H9 (cell line): ENCODE measurements around the gene KLK1. TPM values are rescaled to one million over a fixed set of nuclear protein-coding genes. Genes with fewer than 3 reads are reported as not detected.

ENCODE experiments used
- DNase-seq: peaks from one replicate; pipeline ENCODE4 v3.0.0-alpha.2; 2017
- H2AFZ ChIP-seq: one replicate; pipeline ENCODE4 v1.6.1; 2013; ENCODE audit warnings: mild to moderate bottlenecking, low read length, control low read depth, moderate library complexity
- H2AK5ac ChIP-seq: 2 replicates; pipeline ENCODE4 v1.6.1; 2013; ENCODE audit warnings: low read length, control low read depth, mixed read lengths; ENCODE audit not compliant: insufficient read length
- H2BK120ac ChIP-seq: one replicate; pipeline ENCODE4 v1.6.1; 2013; ENCODE audit warnings: low read depth, mild to moderate bottlenecking, low read length, control low read depth, inconsistent platforms; ENCODE audit not compliant: poor library complexity, severe bottlenecking
- H2BK12ac ChIP-seq: 2 replicates; pipeline ENCODE4 v1.6.1; 2013; ENCODE audit warnings: low read length, control low read depth, mixed read lengths, low read depth; ENCODE audit not compliant: insufficient read length
- H2BK15ac ChIP-seq: 2 replicates; pipeline ENCODE4 v1.6.1; 2013; ENCODE audit warnings: low read depth, low read length, control low read depth
- H2BK20ac ChIP-seq: one replicate; pipeline ENCODE4 v1.6.1; 2013; ENCODE audit warnings: low read depth, mild to moderate bottlenecking, low read length, control low read depth, inconsistent platforms; ENCODE audit not compliant: poor library complexity, severe bottlenecking
- H2BK5ac ChIP-seq: 2 replicates; pipeline ENCODE4 v1.6.1; 2013; ENCODE audit warnings: low read length, control low read depth, mixed read lengths; ENCODE audit not compliant: insufficient read length
- H3K14ac ChIP-seq: 2 replicates; pipeline ENCODE4 v1.6.1; 2013; ENCODE audit warnings: low read length, control low read depth; ENCODE audit not compliant: insufficient read depth
- H3K18ac ChIP-seq: 2 replicates; pipeline ENCODE4 v1.6.1; 2013; ENCODE audit warnings: low read depth, mild to moderate bottlenecking, mixed read lengths, low read length, control low read depth; ENCODE audit not compliant: insufficient read length
- H3K23ac ChIP-seq: 2 replicates; pipeline ENCODE4 v1.6.1; 2013; ENCODE audit warnings: low read length, control low read depth, mixed read lengths, low read depth; ENCODE audit not compliant: insufficient read length
- H3K23me2 ChIP-seq: 2 replicates; pipeline ENCODE4 v1.6.1; 2013; ENCODE audit warnings: low read depth, mild to moderate bottlenecking, mixed read lengths, low read length, control low read depth; ENCODE audit not compliant: insufficient read length, poor library complexity, severe bottlenecking
- H3K27ac ChIP-seq: 2 replicates; pipeline ENCODE4 v1.5.1; 2013; ENCODE audit warnings: low read length, control low read depth, mixed read lengths, low read depth; ENCODE audit not compliant: insufficient read length
- H3K27me3 ChIP-seq: 2 replicates; pipeline ENCODE4 v1.6.1; 2013; ENCODE audit warnings: low read length, control low read depth, inconsistent platforms; ENCODE audit not compliant: insufficient read depth
- H3K4ac ChIP-seq: 2 replicates; pipeline ENCODE4 v1.6.1; 2013; ENCODE audit warnings: low read depth, mild to moderate bottlenecking, control low read depth, inconsistent platforms, low read length, moderate library complexity
- H3K4me1 ChIP-seq: 2 replicates; pipeline ENCODE4 v1.6.1; 2013; ENCODE audit warnings: low read length, control low read depth, inconsistent platforms; ENCODE audit not compliant: insufficient read depth
- H3K4me2 ChIP-seq: 2 replicates; pipeline ENCODE4 v1.6.1; 2013; ENCODE audit warnings: low read length, control low read depth, mixed read lengths; ENCODE audit not compliant: insufficient read length, insufficient read depth
- H3K56ac ChIP-seq: 2 replicates; pipeline ENCODE4 v1.6.1; 2013; ENCODE audit warnings: low read depth, mild to moderate bottlenecking, mixed read lengths, low read length, control low read depth; ENCODE audit not compliant: insufficient read length
- H3K79me1 ChIP-seq: 2 replicates; pipeline ENCODE4 v1.6.1; 2013; ENCODE audit warnings: low read depth, mild to moderate bottlenecking, moderate library complexity, low read length, control low read depth, inconsistent platforms; ENCODE audit not compliant: insufficient read depth, poor library complexity, severe bottlenecking
- H3K79me2 ChIP-seq: 2 replicates; pipeline ENCODE4 v1.6.1; 2013; ENCODE audit warnings: low read length, control low read depth, inconsistent platforms; ENCODE audit not compliant: insufficient read depth
- H3K9ac ChIP-seq: 2 replicates; pipeline ENCODE4 v1.6.1; 2013; ENCODE audit warnings: low read length, control low read depth, mixed read lengths; ENCODE audit not compliant: insufficient read length; ENCODE audit errors: extremely low read depth
- H3K9me3 ChIP-seq: one replicate; pipeline ENCODE4 v1.6.1; 2013; ENCODE audit warnings: low read depth, low read length, inconsistent platforms; ENCODE audit not compliant: control insufficient read depth
- H3T11ph ChIP-seq: one replicate; pipeline ENCODE4 v1.6.1; 2013; ENCODE audit warnings: mild to moderate bottlenecking, low read length, control low read depth, inconsistent platforms
- H4K20me1 ChIP-seq: one replicate; pipeline ENCODE4 v1.6.1; 2013; ENCODE audit not compliant: control insufficient read depth, insufficient read length, insufficient read depth
- H4K5ac ChIP-seq: 2 replicates; pipeline ENCODE4 v1.6.1; 2013; ENCODE audit warnings: low read depth, mild to moderate bottlenecking, mixed read lengths, low read length, control low read depth; ENCODE audit not compliant: insufficient read length
- H4K8ac ChIP-seq: replicated peaks from 2 replicates; pipeline ENCODE4 v1.6.1; 2013; ENCODE audit warnings: low read length, control low read depth, mixed read lengths, low read depth; ENCODE audit not compliant: insufficient read length
- H4K91ac ChIP-seq: 2 replicates; pipeline ENCODE4 v1.6.1; 2013; ENCODE audit warnings: low read depth, mild to moderate bottlenecking, moderate library complexity, mixed read lengths, low read length, control low read depth; ENCODE audit not compliant: insufficient read length
- H3K27ac Mint-ChIP-seq, 3 experiments: 2 replicates in 2 of 3; 3 replicates in 1 of 3; pipeline ENCODE4 v1.8.0; 2020 to 2021; ENCODE audit warnings: mixed read lengths in 3 of 3, mild to moderate bottlenecking in 1 of 3, moderate library complexity in 1 of 3
- H3K27me3 Mint-ChIP-seq: 2 replicates; pipeline ENCODE4 v1.8.0; 2021; ENCODE audit warnings: low read depth, mild to moderate bottlenecking, moderate library complexity, mixed read lengths
- H3K36me3 Mint-ChIP-seq, 3 experiments: 2 replicates in 2 of 3; 3 replicates in 1 of 3; pipeline ENCODE4 v1.8.0; 2020 to 2021; ENCODE audit warnings: low read depth in 3 of 3, mixed read lengths in 3 of 3; ENCODE audit not compliant: insufficient read depth in 1 of 3
- H3K4me1 Mint-ChIP-seq, 2 experiments: 2 replicates each; pipeline ENCODE4 v1.8.0; 2020; ENCODE audit warnings: mixed read lengths in 2 of 2
- H3K4me3 Mint-ChIP-seq, 2 experiments: 2 replicates in 1 of 2; 3 replicates in 1 of 2; pipeline ENCODE4 v1.8.0; 2020 to 2021; ENCODE audit warnings: mild to moderate bottlenecking in 2 of 2, mixed read lengths in 2 of 2, moderate library complexity in 1 of 2
- H3K9me3 Mint-ChIP-seq, 2 experiments: 2 replicates in 1 of 2; 3 replicates in 1 of 2; pipeline ENCODE4 v1.8.0; 2020; ENCODE audit warnings: mild to moderate bottlenecking in 2 of 2, mixed read lengths in 2 of 2, moderate library complexity in 1 of 2
- CTCF ChIP-seq: fragments of 200-600 bp; sonication (generic); conservative IDR thresholded peaks from 3 replicates; pipeline ENCODE4 v1.8.0; 2021; ENCODE audit warnings: antibody characterized with exemption, mild to moderate bottlenecking
- WGBS: extraction: QIAGEN DNeasy Blood & Tissue Kit; methylation state at CpG from one replicate; pipeline ENCODE4 v1.1.7; 2013; ENCODE audit warnings: missing lambda C conversion rate, low lambda C conversion rate, mixed read lengths; ENCODE audit not compliant: insufficient read length; ENCODE audit errors: extremely low coverage; 5-methylcytosine and 5-hydroxymethylcytosine counted together
- total RNA-seq: library from RNA; stranded (reverse); gene quantifications from 2 replicates; pipeline ENCODE4 v1.2.1, GENCODE V29; 2021

The KLK1 gene
- total RNA-seq, 1 experiment from 2014 or later, result 2.3 TPM

- no peaks in the 10 kb centered on the region for H3K36me3 Mint-ChIP-seq
- no peak overlapping the region for H3K27ac Mint-ChIP-seq
- Histone ChIP-seq H3K9ac (no peak overlapping the region), H2BK5ac (no peak overlapping the region), H4K8ac (no peak overlapping the region), H3K4ac (no peak overlapping the region), H2AFZ (no peak overlapping the region), H4K5ac (no peak overlapping the region), H2AK5ac (no peak overlapping the region), H3K23ac (no peak overlapping the region), H3K9me3 (no peaks in the 10 kb centered on the region), H3K14ac (no peak overlapping the region), H3K18ac (no peak overlapping the region), H3K27ac (no peak overlapping the region), H2BK12ac (no peak overlapping the region), H2BK15ac (no peak overlapping the region), H4K91ac (no peak overlapping the region), H3K23me2 (no peaks in the 10 kb centered on the region), H3K4me2 (no peak overlapping the region), H3K79me1 (no peaks in the 10 kb centered on the region), H4K20me1 (no peaks in the 10 kb centered on the region), H3K79me2 (no peaks in the 10 kb centered on the region), H3K4me1 (no peaks in the 10 kb centered on the region; the same call in 1 of the 2 replicates), H3K27me3 (no peaks in the 10 kb centered on the region; the same call in none of the 2 replicates), H2BK120ac (no peak overlapping the region), H2BK20ac (no peak overlapping the region), H3T11ph (no peak overlapping the region), H3K56ac (no peak overlapping the region)
- TF ChIP-seq CTCF, result no peak
- H3K4me3 Mint-ChIP-seq, result no peak overlapping the region
- no CpG with 5 or more reads among the region's 43 CpGs for WGBS
- H3K27me3 Mint-ChIP-seq, result peaks cover 65% of the 10 kb centered on the region
- DNase-seq, result no peak
- peaks cover 0 to 3% of the 10 kb centered on the region in 2 experiments; a peak in 1 of 5 replicates for H3K9me3 Mint-ChIP-seq
- H3K4me1 Mint-ChIP-seq, result peaks cover 2 to 11% of the 10 kb centered on the region in 2 experiments; a peak in 2 of 4 replicates
Measured at GRCh38 chr19:50826492-50827240, 3.1 kb upstream of the KLK1 start.
